ENCODE measurements around the gene HTR2A.
"Not testable (repeated sequence)": the region's sequence is repeated elsewhere in the genome, so short reads cannot be mapped to it uniquely, and the experiment has no call there.

DNA sequence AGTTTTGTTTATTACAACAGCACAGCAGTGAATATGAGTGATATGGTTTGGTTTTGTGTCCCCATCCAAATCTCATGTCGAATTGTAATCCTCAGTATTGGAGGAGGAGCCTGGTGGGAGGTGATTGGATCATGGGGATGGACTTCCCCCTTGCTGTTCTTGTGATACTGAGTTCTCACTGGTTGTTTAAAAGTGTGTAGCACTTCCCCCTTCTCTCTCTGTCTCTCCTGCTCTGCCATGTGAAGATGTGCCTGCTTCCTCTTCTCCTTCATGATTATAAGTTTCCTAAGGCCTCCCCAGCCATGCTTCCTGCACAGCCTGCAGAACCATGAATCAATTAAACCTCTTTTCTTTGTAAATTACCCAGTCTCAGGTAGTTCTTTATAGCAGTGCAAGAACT is 91.9 kb downstream of the HTR2A start:
- not testable (repeated sequence) for TF ChIP-seq POLR2A (IDR thresholded peaks at IDR 0.05)
- TF ChIP-seq, protein P1, sequence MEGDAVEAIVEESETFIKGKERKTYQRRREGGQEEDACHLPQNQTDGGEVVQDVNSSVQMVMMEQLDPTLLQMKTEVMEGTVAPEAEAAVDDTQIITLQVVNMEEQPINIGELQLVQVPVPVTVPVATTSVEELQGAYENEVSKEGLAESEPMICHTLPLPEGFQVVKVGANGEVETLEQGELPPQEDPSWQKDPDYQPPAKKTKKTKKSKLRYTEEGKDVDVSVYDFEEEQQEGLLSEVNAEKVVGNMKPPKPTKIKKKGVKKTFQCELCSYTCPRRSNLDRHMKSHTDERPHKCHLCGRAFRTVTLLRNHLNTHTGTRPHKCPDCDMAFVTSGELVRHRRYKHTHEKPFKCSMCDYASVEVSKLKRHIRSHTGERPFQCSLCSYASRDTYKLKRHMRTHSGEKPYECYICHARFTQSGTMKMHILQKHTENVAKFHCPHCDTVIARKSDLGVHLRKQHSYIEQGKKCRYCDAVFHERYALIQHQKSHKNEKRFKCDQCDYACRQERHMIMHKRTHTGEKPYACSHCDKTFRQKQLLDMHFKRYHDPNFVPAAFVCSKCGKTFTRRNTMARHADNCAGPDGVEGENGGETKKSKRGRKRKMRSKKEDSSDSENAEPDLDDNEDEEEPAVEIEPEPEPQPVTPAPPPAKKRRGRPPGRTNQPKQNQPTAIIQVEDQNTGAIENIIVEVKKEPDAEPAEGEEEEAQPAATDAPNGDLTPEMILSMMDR (IDR thresholded peaks at IDR 0.05), result not testable (repeated sequence)
